Suppressor macrophage treated with lipopolysaccharide for 4 hours (primary cell): ENCODE results near the gene KRTAP1-3.
"Not testable (repeated sequence)": the region's sequence is repeated elsewhere in the genome, so short reads cannot be mapped to it uniquely, and the experiment has no call there.

Experiments used
- DNase-seq: peaks from one replicate; pipeline ENCODE4 v3.0.0-alpha.2; 2020

KRTAP1-3 gene

GRCh38 chr17:41052566-41052965, 17.9 kb upstream of the KRTAP1-3 start:
- DNase-seq, result no peak

GRCh38 chr17:41049110-41049509, 14.4 kb upstream of the KRTAP1-3 start:
- no peak for DNase-seq

- no peak for DNase-seq
Observed at GRCh38 chr17:41048441-41048840, 13.8 kb upstream of the KRTAP1-3 start.

- not testable (repeated sequence) for DNase-seq
Observed at GRCh38 chr17:41046735-41047465, 12.2 kb upstream of the KRTAP1-3 start, which contains the start of gene KRTAP2-1. KRTAP2-1 (minus strand) TSS chr17:41047316; CDS start chr17:41047267, 49 bp downstream.

- DNase-seq, result no peak
Observed at GRCh38 chr17:41042953-41043352, 8.3 kb upstream of the KRTAP1-3 start.

GRCh38 chr17:41040783-41041571, 6.3 kb upstream of the KRTAP1-3 start, which contains the start of gene KRTAP1-1:
KRTAP1-1 (minus strand) TSS chr17:41041450; CDS start chr17:41041397, 53 bp downstream.
- DNase-seq, result not testable (repeated sequence)

- DNase-seq, result no peak
Observed at GRCh38 chr17:41037853-41038350, 3.2 kb upstream of the KRTAP1-3 start.

- no peak for DNase-seq
Observed at GRCh38 chr17:41029633-41030245, 4.9 kb downstream of the KRTAP1-3 start, which contains the start of gene KRTAP1-4. KRTAP1-4 (minus strand) TSS chr17:41030195; CDS start chr17:41030078, 117 bp downstream.

- DNase-seq, result no peak
Observed at GRCh38 chr17:41026715-41027471, 7.8 kb downstream of the KRTAP1-3 start, which contains the start of gene KRTAP1-5. KRTAP1-5 (minus strand) TSS chr17:41027208; CDS start chr17:41027155, 53 bp downstream.

- DNase-seq, result no peak
Observed at GRCh38 chr17:41024697-41025096, 10.0 kb downstream of the KRTAP1-3 start.

GRCh38 chr17:41020336-41020735, 14.3 kb downstream of the KRTAP1-3 start:
- DNase-seq, result no peak

GRCh38 chr17:41019415-41019814, 15.3 kb downstream of the KRTAP1-3 start:
- no peak for DNase-seq

- DNase-seq, result no peak
Observed at GRCh38 chr17:41018541-41018940, 16.1 kb downstream of the KRTAP1-3 start.

GRCh38 chr17:41016578-41017215, 18.0 kb downstream of the KRTAP1-3 start:
- DNase-seq, result no peak

- DNase-seq, result no peak
Observed at GRCh38 chr17:41015454-41015853, 19.2 kb downstream of the KRTAP1-3 start.

GRCh38 chr17:41013606-41014005, 21.1 kb downstream of the KRTAP1-3 start:
- DNase-seq, result no peak

- no peak for DNase-seq
Observed at GRCh38 chr17:41013181-41013580, 21.5 kb downstream of the KRTAP1-3 start.

GRCh38 chr17:41012326-41013120, 22.2 kb downstream of the KRTAP1-3 start:
- no peak for DNase-seq

GRCh38 chr17:41010441-41010840, 24.2 kb downstream of the KRTAP1-3 start:
- no peak for DNase-seq

GRCh38 chr17:41009936-41010335, 24.7 kb downstream of the KRTAP1-3 start:
- no peak for DNase-seq

- no peak for DNase-seq
Observed at GRCh38 chr17:41009301-41009760, 25.3 kb downstream of the KRTAP1-3 start.
